ENCODE results near the gene CAPZB.

DNA sequence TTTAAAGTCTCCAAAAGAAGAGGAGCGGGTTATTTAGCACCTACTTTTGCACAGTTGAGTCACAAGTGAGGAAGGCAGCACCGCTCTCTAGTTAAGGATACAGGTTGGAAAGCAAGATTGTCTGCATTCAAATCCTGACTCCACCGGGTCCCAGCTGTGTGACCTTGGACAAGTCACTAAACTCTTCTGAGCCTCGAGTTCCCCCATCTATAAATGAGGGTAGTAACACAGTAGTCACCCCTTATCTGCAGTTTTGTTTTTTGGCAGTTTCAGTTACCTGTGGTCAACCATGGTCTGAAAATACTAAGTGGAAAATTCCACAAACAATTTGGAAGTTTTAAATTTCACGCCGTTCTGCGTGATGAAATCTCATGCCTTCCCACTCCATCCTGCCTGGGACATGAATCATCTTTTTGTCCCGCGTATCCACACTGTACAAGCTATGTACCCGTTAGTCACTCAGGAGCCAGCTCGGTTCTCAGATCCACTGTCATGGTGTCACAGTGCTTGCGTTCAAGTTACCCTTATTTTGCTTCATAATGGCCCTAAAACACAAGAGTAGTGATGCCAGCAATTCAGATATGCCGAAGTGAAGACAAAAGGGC is 49.4 kb downstream of the CAPZB start:
- TF ChIP-seq, protein P1, sequence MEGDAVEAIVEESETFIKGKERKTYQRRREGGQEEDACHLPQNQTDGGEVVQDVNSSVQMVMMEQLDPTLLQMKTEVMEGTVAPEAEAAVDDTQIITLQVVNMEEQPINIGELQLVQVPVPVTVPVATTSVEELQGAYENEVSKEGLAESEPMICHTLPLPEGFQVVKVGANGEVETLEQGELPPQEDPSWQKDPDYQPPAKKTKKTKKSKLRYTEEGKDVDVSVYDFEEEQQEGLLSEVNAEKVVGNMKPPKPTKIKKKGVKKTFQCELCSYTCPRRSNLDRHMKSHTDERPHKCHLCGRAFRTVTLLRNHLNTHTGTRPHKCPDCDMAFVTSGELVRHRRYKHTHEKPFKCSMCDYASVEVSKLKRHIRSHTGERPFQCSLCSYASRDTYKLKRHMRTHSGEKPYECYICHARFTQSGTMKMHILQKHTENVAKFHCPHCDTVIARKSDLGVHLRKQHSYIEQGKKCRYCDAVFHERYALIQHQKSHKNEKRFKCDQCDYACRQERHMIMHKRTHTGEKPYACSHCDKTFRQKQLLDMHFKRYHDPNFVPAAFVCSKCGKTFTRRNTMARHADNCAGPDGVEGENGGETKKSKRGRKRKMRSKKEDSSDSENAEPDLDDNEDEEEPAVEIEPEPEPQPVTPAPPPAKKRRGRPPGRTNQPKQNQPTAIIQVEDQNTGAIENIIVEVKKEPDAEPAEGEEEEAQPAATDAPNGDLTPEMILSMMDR (IDR thresholded peaks at IDR 0.05; ENCODE audit: borderline replicate concordance, extremely low read depth, low read length, poor library complexity, severe bottlenecking), result no peak
- no peak for TF ChIP-seq EZH2 (IDR thresholded peaks at IDR 0.05; ENCODE audit: borderline replicate concordance, low read depth, low read length, severe bottlenecking)

Measured in DND-41 (cell line).